ENCODE results near the gene LCN12. TPM values are rescaled to one million over a fixed set of nuclear protein-coding genes. Genes with fewer than 3 reads are reported as not detected.
A peak's percentile ranks its signal among the peaks of the same experiment; 100 is the strongest.

Gene LCN12
- total and polyA plus RNA-seq, 4 donors, result 0.20 to 7.4 (median 5.3) TPM

- H3K36me3 ChIP-seq (ENCODE audit: control insufficient read depth, insufficient read depth, low read length), result peaks cover 47% of the 10 kb centered on the region
- no peak for DNase-seq (ENCODE audit: low read depth in 4 of 6, low spot score in 6 of 6)
- H3K4me3 ChIP-seq (ENCODE audit: low read depth, low read length), result peak overlapping the region; percentile 78
- H3K4me1 ChIP-seq (ENCODE audit: control insufficient read depth, insufficient read depth, low read length), result peaks cover 47% of the 10 kb centered on the region
- under 1% methylated on average over 45 of the region's 45 CpGs for WGBS (ENCODE audit: insufficient coverage)
- no peak overlapping the region for H3K27ac ChIP-seq (ENCODE audit: low read depth, low read length)
- H3K27me3 ChIP-seq (ENCODE audit: control insufficient read depth, insufficient read depth, low read length), result no peaks in the 10 kb centered on the region
- no peaks in the 10 kb centered on the region for H3K9me3 ChIP-seq (ENCODE audit: control insufficient read depth, insufficient read depth, low read length)
These were observed 7.9 kb upstream of the LCN12 start for GRCh38 chr9:136944212-136944518.

- peak; percentile 83 to 98 (median 94) for DNase-seq (ENCODE audit: low read depth in 4 of 6, low spot score in 6 of 6)
- H3K27ac ChIP-seq (ENCODE audit: low read depth, low read length), result no peak within 1 kb of the TSS
- peaks cover 52% of the 10 kb centered on the region for H3K4me1 ChIP-seq (ENCODE audit: control insufficient read depth, insufficient read depth, low read length)
- H3K9me3 ChIP-seq (ENCODE audit: control insufficient read depth, insufficient read depth, low read length), result no peaks in the 10 kb centered on the region
- peak within 1 kb of the TSS; percentile 78 for H3K4me3 ChIP-seq (ENCODE audit: low read depth, low read length)
- WGBS (ENCODE audit: insufficient coverage), result 5% methylated on average over 74 of the region's 74 CpGs
- peaks cover 42% of the 10 kb centered on the region for H3K36me3 ChIP-seq (ENCODE audit: control insufficient read depth, insufficient read depth, low read length)
- no peaks in the 10 kb centered on the region for H3K27me3 ChIP-seq (ENCODE audit: control insufficient read depth, insufficient read depth, low read length)
These were observed 7.3 kb upstream of the LCN12 start, which contains the start of the genes C8G and FBXW5 for GRCh38 chr9:136944519-136945332. TSS of gene C8G (plus strand) at chr9:136945243. CDS start at chr9:136945321, 78 bp downstream. TSS of gene FBXW5 (minus strand) at chr9:136944738. CDS start at chr9:136944083, 655 bp downstream.

- H3K36me3 ChIP-seq (ENCODE audit: control insufficient read depth, insufficient read depth, low read length), result peaks cover 33% of the 10 kb centered on the region
- H3K27me3 ChIP-seq (ENCODE audit: control insufficient read depth, insufficient read depth, low read length), result no peaks in the 10 kb centered on the region
- 87% methylated on average over 28 of the region's 30 CpGs for WGBS (ENCODE audit: insufficient coverage)
- no peak overlapping the region for H3K4me3 ChIP-seq (ENCODE audit: low read depth, low read length)
- no peaks in the 10 kb centered on the region for H3K9me3 ChIP-seq (ENCODE audit: control insufficient read depth, insufficient read depth, low read length)
- no peak for DNase-seq (ENCODE audit: low read depth in 4 of 6, low spot score in 6 of 6)
- H3K4me1 ChIP-seq (ENCODE audit: control insufficient read depth, insufficient read depth, low read length), result peaks cover 58% of the 10 kb centered on the region
- H3K27ac ChIP-seq (ENCODE audit: low read depth, low read length), result no peak overlapping the region
These were observed 6.5 kb upstream of the LCN12 start for GRCh38 chr9:136945333-136946227.

GRCh38 chr9:136946228-136947027 is 5.6 kb upstream of the LCN12 start:
- Histone ChIP-seq H3K4me1 (ENCODE audit: control insufficient read depth, insufficient read depth, low read length) (peaks cover 66% of the 10 kb centered on the region), H3K27me3 (ENCODE audit: control insufficient read depth, insufficient read depth, low read length) (no peaks in the 10 kb centered on the region), H3K9me3 (ENCODE audit: control insufficient read depth, insufficient read depth, low read length) (no peaks in the 10 kb centered on the region), H3K27ac (ENCODE audit: low read depth, low read length) (no peak overlapping the region), H3K4me3 (ENCODE audit: low read depth, low read length) (no peak overlapping the region), H3K36me3 (ENCODE audit: control insufficient read depth, insufficient read depth, low read length) (peaks cover 25% of the 10 kb centered on the region)
- 68% methylated on average over 24 of the region's 27 CpGs for WGBS (ENCODE audit: insufficient coverage)
- no peak for DNase-seq (ENCODE audit: low read depth in 4 of 6, low spot score in 6 of 6)

GRCh38 chr9:136947028-136947891 is 4.8 kb upstream of the LCN12 start:
- WGBS (ENCODE audit: insufficient coverage), result 56% methylated on average over 21 of the region's 26 CpGs
- Histone ChIP-seq H3K4me3 (ENCODE audit: low read depth, low read length) (no peak overlapping the region), H3K9me3 (ENCODE audit: control insufficient read depth, insufficient read depth, low read length) (no peaks in the 10 kb centered on the region), H3K4me1 (ENCODE audit: control insufficient read depth, insufficient read depth, low read length) (peaks cover 75% of the 10 kb centered on the region), H3K27me3 (ENCODE audit: control insufficient read depth, insufficient read depth, low read length) (no peaks in the 10 kb centered on the region), H3K27ac (ENCODE audit: low read depth, low read length) (peak overlapping the region; percentile 47), H3K36me3 (ENCODE audit: control insufficient read depth, insufficient read depth, low read length) (peaks cover 16% of the 10 kb centered on the region)
- DNase-seq (ENCODE audit: low read depth in 4 of 6, low spot score in 6 of 6), result no peak

GRCh38 chr9:136947955-136948510 is 4.0 kb upstream of the LCN12 start:
- no peak overlapping the region for H3K4me3 ChIP-seq (ENCODE audit: low read depth, low read length)
- peak in 1 of 6 donors; percentile 24 for DNase-seq (ENCODE audit: low read depth in 4 of 6, low spot score in 6 of 6)

GRCh38 chr9:136949239-136949816 is 2.7 kb upstream of the LCN12 start:
- peaks cover 73% of the 10 kb centered on the region for H3K4me1 ChIP-seq (ENCODE audit: control insufficient read depth, insufficient read depth, low read length)
- 21% methylated on average over 17 of the region's 22 CpGs for WGBS (ENCODE audit: insufficient coverage)
- no peak for DNase-seq (ENCODE audit: low read depth in 4 of 6, low spot score in 6 of 6)
- H3K36me3 ChIP-seq (ENCODE audit: control insufficient read depth, insufficient read depth, low read length), result no peaks in the 10 kb centered on the region
- no peaks in the 10 kb centered on the region for H3K27me3 ChIP-seq (ENCODE audit: control insufficient read depth, insufficient read depth, low read length)
- H3K4me3 ChIP-seq (ENCODE audit: low read depth, low read length), result peak overlapping the region; percentile 78
- peak overlapping the region; percentile 89 for H3K27ac ChIP-seq (ENCODE audit: low read depth, low read length)
- no peaks in the 10 kb centered on the region for H3K9me3 ChIP-seq (ENCODE audit: control insufficient read depth, insufficient read depth, low read length)

More at GRCh38 chr9:136947955-136948510, 4.0 kb upstream of the LCN12 start:
- Histone ChIP-seq H3K36me3 (ENCODE audit: control insufficient read depth, insufficient read depth, low read length) (peaks cover 9% of the 10 kb centered on the region), H3K27me3 (ENCODE audit: control insufficient read depth, insufficient read depth, low read length) (no peaks in the 10 kb centered on the region), H3K27ac (ENCODE audit: low read depth, low read length) (peak overlapping the region; percentile 47), H3K9me3 (ENCODE audit: control insufficient read depth, insufficient read depth, low read length) (no peaks in the 10 kb centered on the region), H3K4me1 (ENCODE audit: control insufficient read depth, insufficient read depth, low read length) (peaks cover 79% of the 10 kb centered on the region)
- WGBS (ENCODE audit: insufficient coverage), result 24% methylated on average over 10 of the region's 15 CpGs
